Measurements from ENCODE around the gene BRAT1.
"Not testable (repeated sequence)": the region's sequence is repeated elsewhere in the genome, so short reads cannot be mapped to it uniquely, and the experiment has no call there.

Gene BRAT1

DNA sequence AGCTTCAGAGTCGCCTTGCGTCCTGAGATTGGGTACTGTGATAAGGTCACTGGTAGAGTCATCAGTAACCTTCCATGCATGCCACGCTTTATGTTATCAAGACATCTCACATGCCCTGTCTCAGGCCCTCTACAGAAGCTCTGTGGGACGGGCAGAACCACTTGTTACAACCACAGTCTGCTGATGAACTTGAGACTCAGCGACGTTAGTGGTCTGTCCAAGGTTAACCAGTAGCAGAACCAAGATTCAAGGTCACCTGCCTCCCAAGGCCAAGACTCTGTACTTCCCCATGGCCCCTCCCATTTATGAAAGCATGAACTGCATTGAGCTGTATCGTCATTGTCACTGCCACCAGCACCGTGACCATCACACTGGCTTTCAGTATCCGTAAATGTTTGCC is 18.4 kb upstream of the BRAT1 start:
- Mint-ChIP-seq H3K27ac (no peak overlapping the region), H3K4me3 (no peak overlapping the region), H3K27me3 (no peaks in the 10 kb centered on the region), H3K36me3 (ENCODE audit: low read depth) (peaks cover 16% of the 10 kb centered on the region), H3K4me1 (ENCODE audit: low read depth) (peaks cover 7% of the 10 kb centered on the region), H3K9me3 (no peaks in the 10 kb centered on the region)

GRCh38 chr7:2572101-2572842 is 16.9 kb upstream of the BRAT1 start:
- peaks cover 7% of the 10 kb centered on the region for H3K4me1 Mint-ChIP-seq (ENCODE audit: low read depth)
- H3K27ac Mint-ChIP-seq, result no peak overlapping the region
- no peaks in the 10 kb centered on the region for H3K27me3 Mint-ChIP-seq
- peaks cover 16% of the 10 kb centered on the region for H3K36me3 Mint-ChIP-seq (ENCODE audit: low read depth)
- no peaks in the 10 kb centered on the region for H3K9me3 Mint-ChIP-seq
- no peak overlapping the region for H3K4me3 Mint-ChIP-seq

DNA sequence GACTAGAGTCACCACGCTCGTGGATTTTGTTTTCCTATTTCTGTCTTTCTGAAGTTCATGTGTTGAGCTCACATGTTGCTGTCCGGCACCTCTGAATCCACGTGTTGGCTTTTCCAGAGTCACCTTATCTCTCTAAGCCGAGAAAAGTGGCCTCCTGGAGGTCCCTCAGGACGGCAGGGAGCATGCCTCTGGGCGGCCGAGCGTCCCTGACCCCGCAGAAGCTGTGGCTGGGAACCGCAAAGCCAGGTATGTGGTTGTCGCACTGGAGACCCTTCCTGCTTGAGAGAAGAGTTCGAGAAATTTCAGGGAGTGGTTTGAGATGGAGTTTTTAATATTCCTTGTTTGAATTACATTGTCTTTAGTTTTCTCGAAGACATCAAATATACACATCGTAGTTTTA is 16.1 kb upstream of the BRAT1 start:
- no peak overlapping the region for H3K27ac Mint-ChIP-seq
- H3K36me3 Mint-ChIP-seq (ENCODE audit: low read depth), result peaks cover 16% of the 10 kb centered on the region
- H3K27me3 Mint-ChIP-seq, result no peaks in the 10 kb centered on the region
- H3K9me3 Mint-ChIP-seq, result no peaks in the 10 kb centered on the region
- H3K4me1 Mint-ChIP-seq (ENCODE audit: low read depth), result peaks cover 7% of the 10 kb centered on the region
- H3K4me3 Mint-ChIP-seq, result no peak overlapping the region

GRCh38 chr7:2570021-2570420 is 14.7 kb upstream of the BRAT1 start:
- Mint-ChIP-seq H3K9me3 (no peaks in the 10 kb centered on the region), H3K27ac (no peak overlapping the region), H3K27me3 (no peaks in the 10 kb centered on the region), H3K4me3 (no peak overlapping the region), H3K36me3 (ENCODE audit: low read depth) (peaks cover 16% of the 10 kb centered on the region), H3K4me1 (ENCODE audit: low read depth) (peaks cover 10% of the 10 kb centered on the region)

DNA sequence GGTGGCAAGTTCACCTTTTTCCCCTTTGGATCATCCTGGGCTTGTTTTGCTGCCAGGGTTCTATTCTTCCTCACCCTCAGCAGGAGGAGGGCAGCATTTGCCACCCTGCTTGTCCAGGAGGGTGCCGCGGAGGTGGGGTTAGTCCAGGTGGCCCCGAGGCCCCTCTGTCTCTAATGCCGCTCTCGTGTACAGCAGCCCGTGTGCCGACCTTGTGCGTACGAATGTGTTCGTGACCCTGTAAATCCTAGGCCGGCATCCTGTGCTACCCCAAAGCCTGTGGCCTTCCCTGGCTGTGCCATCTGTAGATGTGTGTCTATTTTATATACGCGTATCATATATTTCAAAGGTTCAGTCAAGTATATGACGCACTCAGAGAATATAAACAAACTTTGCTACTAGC is 14.1 kb upstream of the BRAT1 start:
- peaks cover 11% of the 10 kb centered on the region for H3K36me3 Mint-ChIP-seq (ENCODE audit: low read depth)
- H3K27me3 Mint-ChIP-seq, result no peaks in the 10 kb centered on the region
- no peaks in the 10 kb centered on the region for H3K9me3 Mint-ChIP-seq
- H3K27ac Mint-ChIP-seq, result no peak overlapping the region
- no peak overlapping the region for H3K4me3 Mint-ChIP-seq
- peaks cover 10% of the 10 kb centered on the region for H3K4me1 Mint-ChIP-seq (ENCODE audit: low read depth)

- H3K36me3 Mint-ChIP-seq (ENCODE audit: low read depth), result peaks cover 8% of the 10 kb centered on the region
Observed at GRCh38 chr7:2568521-2569223, 13.3 kb upstream of the BRAT1 start.

GRCh38 chr7:2567679-2568278 is 12.5 kb upstream of the BRAT1 start:
- Mint-ChIP-seq H3K27me3 (no peaks in the 10 kb centered on the region), H3K4me1 (ENCODE audit: low read depth) (peaks cover 10% of the 10 kb centered on the region), H3K36me3 (ENCODE audit: low read depth) (peaks cover under 1% of the 10 kb centered on the region), H3K4me3 (no peak overlapping the region), H3K27ac (no peak overlapping the region), H3K9me3 (no peaks in the 10 kb centered on the region)

More at GRCh38 chr7:2568521-2569223, 13.3 kb upstream of the BRAT1 start:
- peaks cover 10% of the 10 kb centered on the region for H3K4me1 Mint-ChIP-seq (ENCODE audit: low read depth)
- H3K9me3 Mint-ChIP-seq, result no peaks in the 10 kb centered on the region
- no peak overlapping the region for H3K27ac Mint-ChIP-seq
- no peak overlapping the region for H3K4me3 Mint-ChIP-seq
- H3K27me3 Mint-ChIP-seq, result no peaks in the 10 kb centered on the region

DNA sequence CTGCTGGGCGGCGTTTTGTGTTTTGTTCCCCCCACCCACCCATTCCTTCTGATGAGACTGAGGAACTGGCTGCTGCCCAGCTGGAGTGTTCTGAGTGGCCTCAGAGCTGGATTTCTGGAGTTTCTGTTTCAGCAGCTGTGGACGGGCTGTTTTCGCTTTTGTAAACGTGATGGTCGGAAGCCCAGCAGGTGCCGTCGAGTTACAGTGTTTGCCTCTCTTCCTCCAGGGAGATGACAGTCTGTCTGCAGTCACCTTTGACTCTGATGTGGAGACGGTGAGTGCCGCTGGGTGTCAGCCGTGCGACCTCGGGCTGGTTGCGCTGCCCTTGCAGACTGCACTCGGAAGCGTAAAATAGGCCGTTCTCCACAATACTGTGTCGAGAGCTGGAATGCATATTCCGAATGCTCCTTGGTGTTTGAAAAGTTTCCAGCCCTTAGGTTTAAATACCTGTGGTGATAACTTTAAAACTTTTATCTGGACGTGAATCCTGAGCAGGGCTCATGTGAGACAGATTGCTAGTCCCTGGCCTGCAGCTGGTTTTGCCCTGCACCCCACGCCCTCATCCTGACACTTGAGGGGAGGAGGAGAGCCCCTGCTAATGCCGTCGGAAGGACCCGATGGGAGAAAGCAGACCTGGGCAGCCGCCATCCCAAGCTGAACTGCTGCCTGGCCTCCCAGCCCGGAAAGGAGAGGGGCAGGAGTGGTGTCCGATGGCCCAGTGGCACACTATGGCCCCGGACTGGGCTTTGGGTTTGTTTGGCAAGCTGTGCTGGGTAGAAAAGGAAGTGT is 11.8 kb upstream of the BRAT1 start:
- no peaks in the 10 kb centered on the region for H3K9me3 Mint-ChIP-seq

GRCh38 chr7:2566348-2566889 is 11.1 kb upstream of the BRAT1 start:
- Mint-ChIP-seq H3K4me1 (ENCODE audit: low read depth) (peaks cover 2% of the 10 kb centered on the region), H3K27ac (no peak overlapping the region), H3K36me3 (ENCODE audit: low read depth) (no peaks in the 10 kb centered on the region), H3K27me3 (no peaks in the 10 kb centered on the region), H3K4me3 (no peak overlapping the region), H3K9me3 (no peaks in the 10 kb centered on the region)

More for the DNA sequence above, 11.8 kb upstream of the BRAT1 start:
- no peak overlapping the region for H3K4me3 Mint-ChIP-seq
- H3K4me1 Mint-ChIP-seq (ENCODE audit: low read depth), result peaks cover 7% of the 10 kb centered on the region
- no peak overlapping the region for H3K27ac Mint-ChIP-seq
- H3K27me3 Mint-ChIP-seq, result no peaks in the 10 kb centered on the region
- H3K36me3 Mint-ChIP-seq (ENCODE audit: low read depth), result no peaks in the 10 kb centered on the region

DNA sequence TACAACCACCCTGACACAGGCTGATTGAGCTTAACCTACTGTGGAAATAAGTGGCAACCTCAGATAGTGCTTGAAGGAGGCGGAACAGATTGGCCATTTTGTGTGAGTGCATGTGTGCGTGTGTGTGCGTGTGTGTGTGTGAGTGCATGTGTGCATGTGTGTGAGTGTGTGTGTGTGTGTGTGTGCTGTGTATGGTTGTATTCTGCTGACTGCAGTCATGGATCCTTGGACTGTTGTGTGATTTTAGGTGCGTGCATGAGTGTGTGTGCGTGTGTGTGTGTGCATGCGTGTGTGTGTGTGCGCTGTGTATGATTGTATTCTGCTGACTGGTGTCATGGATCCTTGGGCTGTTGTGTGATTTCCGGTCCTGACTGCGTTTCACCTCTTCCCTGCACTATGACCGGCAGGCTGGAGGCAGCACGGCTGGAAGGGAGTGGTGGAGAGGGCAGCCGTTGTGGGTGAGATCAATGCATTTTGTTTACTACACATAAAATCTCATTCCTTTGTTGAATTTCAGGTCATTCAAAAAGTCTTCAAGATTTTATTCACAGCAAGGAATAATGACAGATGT is 9.7 kb upstream of the BRAT1 start:
- Mint-ChIP-seq H3K36me3 (ENCODE audit: low read depth) (no peaks in the 10 kb centered on the region), H3K9me3 (no peaks in the 10 kb centered on the region), H3K4me1 (ENCODE audit: low read depth) (peaks cover 4% of the 10 kb centered on the region), H3K4me3 (no peak overlapping the region), H3K27ac (no peak overlapping the region), H3K27me3 (no peaks in the 10 kb centered on the region)

DNA sequence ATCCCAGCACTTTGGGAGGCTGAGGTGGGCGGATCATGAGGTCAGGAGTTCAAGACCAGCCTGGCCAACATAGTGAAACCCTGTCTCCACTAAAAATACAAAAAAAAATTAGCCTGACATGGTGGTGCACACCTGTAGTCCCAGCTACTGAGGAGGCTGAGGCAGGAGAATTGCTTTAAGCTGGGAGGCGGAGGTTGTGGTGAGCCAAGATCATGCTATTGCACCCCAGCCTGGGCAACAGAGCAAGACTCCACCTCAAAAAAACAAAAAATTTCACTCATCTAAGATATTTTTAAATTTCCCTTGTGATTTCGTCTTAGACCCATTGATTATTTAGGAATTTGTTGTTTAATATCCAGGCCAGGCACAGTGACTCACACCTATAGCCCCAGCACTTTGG is 8.6 kb upstream of the BRAT1 start:
- not testable (repeated sequence) for H3K27me3 Mint-ChIP-seq; H3K27ac Mint-ChIP-seq; H3K36me3 Mint-ChIP-seq (ENCODE audit: low read depth); H3K9me3 Mint-ChIP-seq; H3K4me3 Mint-ChIP-seq; H3K4me1 Mint-ChIP-seq (ENCODE audit: low read depth)

DNA sequence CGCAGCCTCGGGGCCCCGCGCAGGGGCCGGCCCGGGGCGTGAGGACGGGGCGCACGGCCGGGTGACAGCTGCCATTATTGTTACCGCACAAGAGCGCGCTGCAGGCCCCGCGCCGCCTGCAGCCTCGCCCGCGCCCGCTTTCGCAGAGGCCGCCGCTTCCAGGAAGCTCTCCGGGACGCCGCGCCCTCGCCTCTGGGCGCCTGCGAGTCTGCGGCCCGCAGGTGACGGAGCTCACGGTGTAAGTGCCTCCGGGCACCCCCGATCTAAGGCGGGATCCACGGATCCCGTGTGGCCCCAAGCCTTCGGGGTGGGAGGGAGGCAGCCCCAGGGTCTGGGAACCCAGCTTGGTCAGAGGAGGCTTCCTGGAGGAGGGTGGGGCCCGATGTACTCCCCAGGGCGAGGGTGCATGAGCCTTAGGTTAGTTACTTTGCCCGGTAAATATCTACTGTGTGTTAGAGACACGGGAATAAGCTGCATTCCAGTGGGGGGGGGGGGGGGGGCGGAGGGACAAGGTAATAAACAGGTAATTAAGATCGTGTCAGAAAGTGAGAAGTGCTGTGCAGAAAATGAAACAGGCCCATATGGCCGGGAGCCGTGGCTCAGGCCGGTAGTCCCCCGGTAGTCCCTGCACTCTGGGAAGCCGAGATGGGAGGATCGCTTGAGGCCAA is 4.1 kb upstream of the BRAT1 start:
- H3K27me3 Mint-ChIP-seq, result no peaks in the 10 kb centered on the region
- peaks cover 19% of the 10 kb centered on the region for H3K4me1 Mint-ChIP-seq (ENCODE audit: low read depth)
- H3K9me3 Mint-ChIP-seq, result no peaks in the 10 kb centered on the region
- peak overlapping the region; percentile 73 for H3K4me3 Mint-ChIP-seq
- H3K27ac Mint-ChIP-seq, result no peak overlapping the region
- no peaks in the 10 kb centered on the region for H3K36me3 Mint-ChIP-seq (ENCODE audit: low read depth)

- peak within 1 kb of the TSS; percentile 61 for H3K27ac Mint-ChIP-seq
- no peaks in the 10 kb centered on the region for H3K36me3 Mint-ChIP-seq (ENCODE audit: low read depth)
- H3K27me3 Mint-ChIP-seq, result no peaks in the 10 kb centered on the region
- peaks cover 25% of the 10 kb centered on the region for H3K4me1 Mint-ChIP-seq (ENCODE audit: low read depth)
- no peaks in the 10 kb centered on the region for H3K9me3 Mint-ChIP-seq
- H3K4me3 Mint-ChIP-seq, result peak within 1 kb of the TSS; percentile 76
Observed at GRCh38 chr7:2558629-2559282, 3.4 kb upstream of the BRAT1 start, which contains the start of gene IQCE. IQCE (plus strand) TSS chr7:2558979; CDS start chr7:2559182, 203 bp downstream.

All from stimulated activated naive CD8-positive, alpha-beta T cell treated with anti-CD3 and anti-CD28 coated beads, Interleukin-15, Interleukin-2, amounts not matched to agents 100 ng/mL and 50 ng/mL, for 24 hours (primary cell).